Heart right ventricle (tissue), 16 donors: ENCODE measurements around the gene PSAPL1. TPM values are rescaled to one million over a fixed set of nuclear protein-coding genes. Genes with fewer than 3 reads are reported as not detected.

Experiments used
- ATAC-seq, 8 donors: fragments of 200-7000 bp; cut with Tn5 transposase; one replicate each; pipeline ENCODE4 v1.9.1; 2020; ENCODE audit warnings: mild to moderate bottlenecking in 8 of 8, moderate library complexity in 8 of 8, moderate number of reproducible peaks in 1 of 8
- DNase-seq, 2 donors: peaks; one replicate each; pipeline ENCODE4 v3.0.0-alpha.2; 2020
- H3K27ac ChIP-seq, 10 donors: fragments of 200-600 bp; sonication (generic) in 2 of 10; one replicate each; pipeline versions ENCODE4 v1.5.0 to v1.8.0; 2020 to 2022; ENCODE audit warnings: mild to moderate bottlenecking in 3 of 10
- H3K27me3 ChIP-seq, 7 donors: fragments of 200-600 bp; one replicate each; pipeline ENCODE4 v1.8.0; 2021 to 2022; ENCODE audit warnings: mild to moderate bottlenecking in 2 of 7
- H3K36me3 ChIP-seq, 9 donors: fragments of 200-600 bp; sonication (generic) in 1 of 9; one replicate each; pipeline versions ENCODE4 v1.5.0 to v1.8.0; 2020 to 2022; ENCODE audit warnings: mild to moderate bottlenecking in 2 of 9
- H3K4me1 ChIP-seq, 9 donors: fragments of 200-600 bp; sonication (generic) in 1 of 9; one replicate each; pipeline versions ENCODE4 v1.5.0 to v1.8.0; 2020 to 2022; ENCODE audit warnings: mild to moderate bottlenecking in 4 of 9
- H3K4me3 ChIP-seq, 10 donors: fragments of 200-600 bp; sonication (generic) in 2 of 10; one replicate each; pipeline versions ENCODE4 v1.5.0 to v1.8.0; 2020 to 2022; ENCODE audit warnings: mild to moderate bottlenecking in 7 of 10, moderate library complexity in 2 of 10
- H3K9me3 ChIP-seq, 11 donors: fragments of 200-600 bp in 10 of 11; sonication (generic) in 2 of 11; one replicate each; pipeline versions ENCODE4 v1.5.0 to v1.8.0; 2013 to 2022; ENCODE audit warnings: mild to moderate bottlenecking in 2 of 11, control low read depth in 1 of 11, moderate library complexity in 1 of 11
- WGBS, 2 donors: extraction: QIAGEN DNeasy Blood & Tissue Kit; methylation state at CpG; one replicate each; pipeline ENCODE4 v1.1.7; 2013; ENCODE audit warnings: inconsistent platforms in 1 of 2; 5-methylcytosine and 5-hydroxymethylcytosine counted together
- intact Hi-C, 10 donors: fragments of 100-400 bp; cut with DNase I; formaldehyde crosslinking; loops; one replicate each; pipeline versions ENCODE4 v1.11.1 to v1.14.2; 2022
- polyA plus RNA-seq, 2 donors: library from polyadenylated mRNA; stranded (reverse); fragments of 200-250 nt; gene quantifications; one replicate each; pipeline ENCODE4 v1.2.3, GENCODE V29; 2013
- total RNA-seq, 10 donors: library from RNA; stranded (reverse); fragmentation: NEBNext Ultra II Directional in 3 of 10; extraction: Animal tissue kit (Norgen Biotek cat#: 25700) in 3 of 10; gene quantifications; one replicate each; pipeline versions ENCODE4 v1.2.1 to v1.2.4, GENCODE V29; 2021 to 2023
- TF ChIP-seq, protein P1 (sequence below), 9 donors: fragments of 200-600 bp; sonication (generic) in 2 of 9; IDR thresholded peaks; one replicate each; pipeline versions ENCODE4 v1.5.0 to v1.8.0; 2021 to 2022; ENCODE audit warnings: antibody characterized with exemption in 9 of 9, mild to moderate bottlenecking in 5 of 9, moderate library complexity in 1 of 9
- donor health status: Arrhythmogenic right ventricular cardiomyopathy.
- donor health status: ischemic (EF 13 %, LVEDD 7.1; RV severe dilation, severe dysfunction).
- donor health status: healthy with polysubstance abuse.
- donor health status: DM: no; HTN: yes; CAD: no.
- donor health status: DM: no; HTN: no; CAD: no.
- donor health status: ischemic (EF 25% LVEDD 6.9; RV normal size, moderate dysfunction).
- donor health status: ischemic (EF 25% LVEDD 5.7; RV mildly dilated, moderate dysfunction).
- donor health status: healthy.
- donor health status: DM: yes; HTN: yes; CAD: no.
- donor health status: Ischemic cardiomyopathy.
- donor health status: ischemic (EF 35%, LVEDD 5.7; RV mildly dilated, moderate dysfunction).
- donor health status: nonischemic (EF 11% LVEDD 7.7; RV severe dilation, severe dysfunction).
- donor health status: DM: yes; HTN: yes; CAD: no.
- donor health status: PGD.
- donor health status: ischemic (EF 29% LVEDD 5.4; RV normal size, mild dysfunction).
- donor health status: nonischemic (EF 23%, LVEDD 6.1; RV moderate dilation, normal function).

The PSAPL1 gene
- total and polyA plus RNA-seq, 12 donors: 0.05 TPM; not detected in 11

DNA sequence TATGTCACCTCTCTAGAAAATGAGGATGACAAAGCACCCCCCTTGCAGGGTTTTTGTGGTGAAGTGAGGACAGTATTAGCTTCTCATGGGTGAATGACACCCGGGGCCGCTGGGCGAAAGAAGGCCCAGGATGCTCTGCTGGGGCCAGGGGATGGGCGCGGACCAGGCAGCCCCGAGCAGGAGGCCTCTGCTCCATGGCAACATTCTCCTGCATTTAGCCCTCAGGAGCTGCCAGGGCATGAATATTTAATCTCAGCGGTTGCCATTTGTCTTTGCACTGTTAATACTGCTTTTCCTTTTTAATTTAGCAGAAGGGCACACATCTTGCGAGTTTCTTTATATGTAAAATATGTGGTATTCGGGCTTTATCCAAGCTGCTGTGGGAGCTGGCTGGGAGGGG, 30.3 kb upstream of the PSAPL1 start:
- DNase-seq: no peak
- Histone ChIP-seq H3K4me1 (peaks cover 0 to 22% (median 8%) of the 10 kb centered on the region in 9 donors), H3K36me3 (no peaks in the 10 kb centered on the region), H3K27me3 (peaks cover 0 to 6% (median 0%) of the 10 kb centered on the region in 7 donors), H3K27ac (no peak overlapping the region), H3K9me3 (peaks cover 0 to 15% (median 0%) of the 10 kb centered on the region in 11 donors), H3K4me3 (no peak overlapping the region)
- WGBS, 2 donors: 87 to 93% methylated on average over 9 of the region's 9 CpGs
- TF ChIP-seq, protein P1, sequence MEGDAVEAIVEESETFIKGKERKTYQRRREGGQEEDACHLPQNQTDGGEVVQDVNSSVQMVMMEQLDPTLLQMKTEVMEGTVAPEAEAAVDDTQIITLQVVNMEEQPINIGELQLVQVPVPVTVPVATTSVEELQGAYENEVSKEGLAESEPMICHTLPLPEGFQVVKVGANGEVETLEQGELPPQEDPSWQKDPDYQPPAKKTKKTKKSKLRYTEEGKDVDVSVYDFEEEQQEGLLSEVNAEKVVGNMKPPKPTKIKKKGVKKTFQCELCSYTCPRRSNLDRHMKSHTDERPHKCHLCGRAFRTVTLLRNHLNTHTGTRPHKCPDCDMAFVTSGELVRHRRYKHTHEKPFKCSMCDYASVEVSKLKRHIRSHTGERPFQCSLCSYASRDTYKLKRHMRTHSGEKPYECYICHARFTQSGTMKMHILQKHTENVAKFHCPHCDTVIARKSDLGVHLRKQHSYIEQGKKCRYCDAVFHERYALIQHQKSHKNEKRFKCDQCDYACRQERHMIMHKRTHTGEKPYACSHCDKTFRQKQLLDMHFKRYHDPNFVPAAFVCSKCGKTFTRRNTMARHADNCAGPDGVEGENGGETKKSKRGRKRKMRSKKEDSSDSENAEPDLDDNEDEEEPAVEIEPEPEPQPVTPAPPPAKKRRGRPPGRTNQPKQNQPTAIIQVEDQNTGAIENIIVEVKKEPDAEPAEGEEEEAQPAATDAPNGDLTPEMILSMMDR (IDR thresholded peaks at IDR 0.05): no peak
- intact Hi-C loops: loop anchor here in 2 of 10 donors (10.0 kb wide), 2 partner anchors 250 to 270 kb away; partner anchors contain the start of gene SORCS2 (in 1 of the 2)
- no peak for ATAC-seq

DNA sequence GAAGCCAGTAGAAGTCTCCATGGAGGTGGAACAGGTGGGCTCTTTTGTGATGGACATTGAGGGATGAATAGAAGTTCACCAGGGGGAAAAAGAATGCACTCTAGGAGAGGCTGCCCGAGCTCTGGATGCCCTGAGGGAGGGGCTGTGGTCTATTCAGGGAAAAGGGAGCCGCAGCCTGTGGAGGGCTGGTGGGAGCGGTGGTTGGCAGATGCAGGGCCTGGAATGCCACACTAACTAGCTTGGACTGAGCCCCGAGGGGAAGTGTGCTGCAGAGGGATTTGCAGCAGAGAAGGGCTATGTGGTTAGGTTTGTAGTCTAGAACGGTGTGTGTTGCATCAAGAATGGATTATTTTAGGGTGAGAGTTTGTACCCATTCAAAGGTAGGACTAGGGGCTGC, 29.5 kb upstream of the PSAPL1 start:
- 83 to 88% methylated on average over 5 of the region's 5 CpGs for WGBS, 2 donors
- no peak for DNase-seq
- TF ChIP-seq, protein P1 (IDR thresholded peaks at IDR 0.05): no peak
- peaks cover 0 to 6% (median 0%) of the 10 kb centered on the region in 7 donors for H3K27me3 ChIP-seq
- no peak for ATAC-seq
- no peak overlapping the region for H3K27ac ChIP-seq
- peaks cover 0 to 15% (median 0%) of the 10 kb centered on the region in 11 donors for H3K9me3 ChIP-seq
- no peak overlapping the region for H3K4me3 ChIP-seq
- intact Hi-C loops: loop anchor here in 6 of 10 donors (5.0 to 10.0 kb wide), 4 partner anchors 251 to 269 kb away; partner anchors contain the start of gene SORCS2 (in 1 of the 6)
- H3K4me1 ChIP-seq: peaks cover 0 to 22% (median 8%) of the 10 kb centered on the region in 9 donors
- no peaks in the 10 kb centered on the region for H3K36me3 ChIP-seq

DNA sequence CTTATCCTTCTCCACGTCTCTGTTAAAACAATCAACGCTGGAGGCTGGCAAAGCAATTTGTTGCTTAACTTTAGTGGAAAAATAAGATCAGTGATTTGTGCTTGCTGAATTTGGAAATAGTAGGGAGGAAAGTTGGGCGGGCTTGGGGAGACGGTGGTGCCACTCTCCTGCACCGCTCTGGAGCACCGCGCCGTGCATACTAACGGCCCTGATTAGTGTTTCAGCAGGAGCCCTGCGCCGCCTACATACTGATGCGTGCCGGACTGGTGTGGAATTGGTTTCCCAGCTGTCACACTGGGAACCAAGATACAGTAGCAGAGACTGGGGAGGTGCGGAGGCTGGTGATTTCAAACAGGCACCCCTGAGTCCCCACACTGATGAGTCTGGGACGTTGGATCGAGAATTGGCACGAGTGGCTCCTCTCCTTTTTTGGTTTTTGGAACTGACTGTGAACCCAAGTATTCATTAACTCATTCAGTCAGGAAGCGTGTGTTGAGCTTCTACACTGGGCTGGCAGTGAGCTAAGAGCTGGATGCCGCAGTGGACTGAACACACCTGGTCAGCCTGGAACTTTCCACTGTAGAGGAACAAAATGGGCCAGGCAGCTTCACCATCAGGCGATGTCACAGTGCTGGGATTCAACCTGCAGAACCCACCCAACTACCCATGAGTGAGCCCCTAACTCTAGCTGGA, 29.0 kb upstream of the PSAPL1 start:
- Histone ChIP-seq H3K4me1 (peaks cover 0 to 22% (median 8%) of the 10 kb centered on the region in 9 donors), H3K36me3 (no peaks in the 10 kb centered on the region), H3K9me3 (peaks cover 0 to 15% (median 0%) of the 10 kb centered on the region in 11 donors), H3K27me3 (peaks cover 0 to 6% (median 0%) of the 10 kb centered on the region in 7 donors), H3K27ac (no peak overlapping the region), H3K4me3 (no peak overlapping the region)
- no peak for ATAC-seq
- WGBS, 2 donors: 61 to 80% methylated on average over 20 of the region's 20 CpGs
- TF ChIP-seq, protein P1 (IDR thresholded peaks at IDR 0.05): no peak
- intact Hi-C loops: loop anchor here in 7 of 10 donors (2.0 to 10.0 kb wide), 6 partner anchors 251 to 269 kb away; partner anchors contain the start of gene SORCS2 (in 1 of the 7)
- DNase-seq: no peak

DNA sequence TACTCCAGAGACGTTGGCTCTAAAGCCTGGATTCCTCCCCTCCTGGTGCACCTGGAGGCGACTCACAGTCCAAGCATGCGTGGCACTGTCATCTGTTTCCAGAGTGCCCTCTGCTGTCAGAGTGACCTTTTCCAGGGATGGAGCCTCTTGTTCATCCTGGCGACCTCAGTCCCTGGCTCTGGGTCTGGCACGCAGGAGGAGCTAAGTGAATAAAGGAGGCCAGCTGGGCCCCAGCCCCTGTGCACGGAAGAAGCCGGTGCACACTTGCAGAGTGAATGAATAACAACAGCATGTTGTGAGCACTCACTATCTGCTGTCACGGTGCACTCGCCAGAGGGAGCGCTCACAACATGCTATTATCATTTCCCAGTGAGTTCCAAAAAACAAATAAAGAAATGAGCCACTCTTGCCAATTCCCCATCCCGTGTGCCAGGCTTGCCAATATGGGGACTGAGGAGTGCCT, 27.8 kb upstream of the PSAPL1 start:
- Histone ChIP-seq H3K4me3 (no peak overlapping the region), H3K27me3 (peaks cover 0 to 6% (median 0%) of the 10 kb centered on the region in 7 donors), H3K36me3 (no peaks in the 10 kb centered on the region), H3K4me1 (peaks cover 0 to 22% (median 8%) of the 10 kb centered on the region in 9 donors), H3K27ac (no peak overlapping the region), H3K9me3 (peaks cover 0 to 15% (median 0%) of the 10 kb centered on the region in 11 donors)
- intact Hi-C loops: loop anchor here in 7 of 10 donors (2.0 to 10.0 kb wide), 6 partner anchors 252 to 268 kb away; partner anchors contain the start of gene SORCS2 (in 1 of the 7)
- 32 to 34% methylated on average over 11 of the region's 11 CpGs for WGBS, 2 donors
- ATAC-seq (peak; percentile 23 to 79 (median 58)), DNase-seq (peak in 1 of 2 donors; percentile 30)
- TF ChIP-seq, protein P1 (IDR thresholded peaks at IDR 0.05): peak in 6 of 9 donors; percentile 30 to 61 (median 46)
